ENCODE data around the gene FAM149A. TPM values are rescaled to one million over a fixed set of nuclear protein-coding genes. Genes with fewer than 3 reads are reported as not detected.

The FAM149A gene
- total RNA-seq, 1 experiment from 2014 or later = 8.9 TPM

- no peak overlapping the region for H2AFZ ChIP-seq (ENCODE audit: low read depth, low read length, poor library complexity, severe bottlenecking)
- H3K9me2 ChIP-seq (ENCODE audit: insufficient read depth) = no peaks in the 10 kb centered on the region
- DNase-seq (ENCODE audit: low read depth, low spot score) = peak; percentile 81
- no TSS peak for BruUV-seq (replicated peaks)
- H3K9ac ChIP-seq (ENCODE audit: low read length) = peak overlapping the region; percentile 54
- no peaks in the 10 kb centered on the region for H4K20me1 ChIP-seq (ENCODE audit: insufficient read depth)
- POLR2A ChIA-PET = no interaction called here
- no peaks in the 10 kb centered on the region for H3K27me3 ChIP-seq (ENCODE audit: insufficient read depth, low read length)
- RAD21 ChIA-PET (ENCODE audit: low non-redundant PET in 1 of 2, low total read pairs in 2 of 2, uncharacterized antibody in 2 of 2, unreplicated experiment in 2 of 2) = no interaction called here
- H3K4me2 ChIP-seq (ENCODE audit: low read length) = peak overlapping the region; percentile 78
- CTCF ChIA-PET = no interaction called here
- intact Hi-C loops (cut with micrococcal nuclease) = no loop called here
- ATAC-seq = peak; percentile 83
- 0 out of 2 replicates have a peak, but pooled peaks have one; percentile 18 for TF ChIP-seq EGR1 (IDR thresholded peaks at IDR 0.05; ENCODE audit: low read depth)
- TF ChIP-seq JUND (IDR thresholded peaks at IDR 0.05) = no peak
- no peak for TF ChIP-seq EZH2 (IDR thresholded peaks at IDR 0.05)
- TF ChIP-seq ZBTB33 (IDR thresholded peaks at IDR 0.05; ENCODE audit: extremely low read depth, insufficient replicate concordance, low read length) = no peak
- TF ChIP-seq ELF1 (IDR thresholded peaks at IDR 0.05; ENCODE audit: borderline replicate concordance, low read depth) = no peak
- TF ChIP-seq FOSL1 (IDR thresholded peaks at IDR 0.05; ENCODE audit: low read depth) = no peak
- no peak for TF ChIP-seq CEBPB (IDR thresholded peaks at IDR 0.05; ENCODE audit: low read depth)
- no peak for TF ChIP-seq YY1 (IDR thresholded peaks at IDR 0.05; ENCODE audit: extremely low read depth, insufficient replicate concordance, low read depth, low read length)
- TF ChIP-seq POLR2AphosphoS5 (IDR thresholded peaks at IDR 0.05; ENCODE audit: low read depth, low read length) = peak; percentile 66
- TF ChIP-seq SIN3A (IDR thresholded peaks at IDR 0.05; ENCODE audit: low read depth) = no peak
- TF ChIP-seq RAD21 (IDR thresholded peaks at IDR 0.05; ENCODE audit: low read depth) = no peak
- TF ChIP-seq SP1 (IDR thresholded peaks at IDR 0.05; ENCODE audit: low read depth) = peak; percentile 66
- no peak for TF ChIP-seq REST (IDR thresholded peaks at IDR 0.05; ENCODE audit: low read depth)
- no peak for TF ChIP-seq SRF (IDR thresholded peaks at IDR 0.05; ENCODE audit: low read depth)
- no peak for TF ChIP-seq ZNF274 (IDR thresholded peaks at IDR 0.05; ENCODE audit: low read depth, low read length)
- no peak for TF ChIP-seq CTCF (IDR thresholded peaks at IDR 0.05 in 2 of 3, conservative IDR thresholded peaks at IDR 0.05 in 1 of 3; ENCODE audit: borderline replicate concordance in 1 of 3, insufficient read depth in 1 of 3, low read depth in 2 of 3, low read length in 2 of 3)
- TF ChIP-seq EZH2phosphoT487 (IDR thresholded peaks at IDR 0.05; ENCODE audit: borderline replicate concordance) = no peak
- TF ChIP-seq POLR2A (IDR thresholded peaks at IDR 0.05; ENCODE audit: borderline replicate concordance, extremely low read depth, insufficient read depth, insufficient read length) = no peak
- peaks cover 0 to 17% of the 10 kb centered on the region in 2 experiments; a peak in 2 of 4 replicates for H3K4me1 ChIP-seq (ENCODE audit: control insufficient read depth in 1 of 2, insufficient read depth in 2 of 2, low read length in 2 of 2)
- H3K4me3 ChIP-seq (replicated peaks in 1 of 2; ENCODE audit: low read depth in 1 of 2, low read length in 2 of 2) = peak overlapping the region; percentile 43 to 50
- H3K36me3 ChIP-seq (ENCODE audit: control insufficient read depth in 1 of 2, insufficient read depth in 2 of 2, low read length in 2 of 2) = no peaks in the 10 kb centered on the region
- H3K79me2 ChIP-seq (ENCODE audit: insufficient read depth, low read length) = no peaks in the 10 kb centered on the region
- H3K27ac ChIP-seq (ENCODE audit: low read depth, low read length) = peak overlapping the region; percentile 28
- peaks cover 0 to 5% of the 10 kb centered on the region in 2 experiments; a peak in 1 of 4 replicates for H3K9me3 ChIP-seq (ENCODE audit: control insufficient read depth in 1 of 2, insufficient read depth in 1 of 2, low read depth in 1 of 2, low read length in 2 of 2)
Observed at GRCh38 chr4:186204103-186204559, 99.6 kb downstream of the FAM149A start.

Measured in HCT116 (cell line).